Spinal cord (tissue), 10 donors: ENCODE measurements around the gene TCIRG1. TPM values are rescaled to one million over a fixed set of nuclear protein-coding genes. Genes with fewer than 3 reads are reported as not detected.

ENCODE experiments used
- DNase-seq, 6 donors: peaks; one replicate each; pipeline versions ENCODE4 v3.0.0 to v3.0.0-alpha.2; 2013 to 2015; ENCODE audit warnings: low spot score in 6 of 6, low read depth in 4 of 6
- H3K27ac ChIP-seq: one replicate; pipeline ENCODE4 v1.5.1; 2013; ENCODE audit warnings: low read depth, low read length, control low read depth
- H3K27me3 ChIP-seq: one replicate; pipeline ENCODE4 v1.6.1; 2013; ENCODE audit warnings: low read length; ENCODE audit not compliant: control insufficient read depth, insufficient read depth
- H3K36me3 ChIP-seq: one replicate; pipeline ENCODE4 v1.6.1; 2013; ENCODE audit warnings: low read length; ENCODE audit not compliant: control insufficient read depth, insufficient read depth
- H3K4me1 ChIP-seq: one replicate; pipeline ENCODE4 v1.6.1; 2013; ENCODE audit warnings: low read length; ENCODE audit not compliant: control insufficient read depth, insufficient read depth
- H3K4me3 ChIP-seq: one replicate; pipeline ENCODE4 v1.5.1; 2013; ENCODE audit warnings: low read depth, low read length, control low read depth
- H3K9me3 ChIP-seq: one replicate; pipeline ENCODE4 v1.6.1; 2013; ENCODE audit warnings: low read length; ENCODE audit not compliant: control insufficient read depth, insufficient read depth
- WGBS: methylation state at CpG from one replicate; pipeline ENCODE4 v1.1.5; 2013; ENCODE audit warnings: missing lambda C conversion rate; ENCODE audit not compliant: insufficient coverage; 5-methylcytosine and 5-hydroxymethylcytosine counted together
- polyA plus RNA-seq, 2 donors: library from polyadenylated mRNA; unstranded; fragments of 120-200 nt; gene quantifications; one replicate each; pipeline ENCODE4 v1.2.1, GENCODE V29; 2013; ENCODE audit not compliant: insufficient read length in 2 of 2
- total RNA-seq, 2 donors: library from RNA; depleted of rRNA in 1 of 2; stranded (reverse); fragments of 120-200 nt in 1 of 2; fragments of >200 nt in 1 of 2; gene quantifications; one replicate each; pipeline versions ENCODE4 v1.2.3 to v1.2.4, GENCODE V29; 2013 to 2014
- donor health status: healthy.

Gene TCIRG1
- total and polyA plus RNA-seq, 4 donors: 9.1 to 33.5 (median 17.6) TPM

DNA sequence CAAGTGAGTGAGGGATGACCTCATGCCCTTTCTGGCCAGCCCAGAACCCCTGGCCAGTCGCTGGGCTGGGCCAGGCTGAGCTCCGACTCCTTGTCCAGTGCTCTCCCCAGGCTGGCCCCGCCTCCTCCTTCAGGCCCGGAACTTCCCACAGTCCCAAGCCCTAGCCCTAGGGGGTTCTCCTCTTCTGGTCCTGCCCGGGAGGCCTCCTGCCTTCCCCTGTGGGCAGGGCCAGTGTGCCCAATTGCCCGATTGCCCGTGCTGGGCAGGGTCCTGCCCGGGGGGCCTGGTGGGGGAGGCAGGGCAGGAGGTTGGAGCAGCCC is 4.2 kb downstream of the TCIRG1 start:
- no peak overlapping the region for H3K27ac ChIP-seq
- DNase-seq: no peak
- no peak overlapping the region for H3K4me3 ChIP-seq
- peaks cover 11% of the 10 kb centered on the region for H3K27me3 ChIP-seq
- WGBS: 77% methylated on average over 8 of the region's 8 CpGs
- H3K9me3 ChIP-seq: no peaks in the 10 kb centered on the region
- peaks cover 38% of the 10 kb centered on the region for H3K4me1 ChIP-seq
- peaks cover 40% of the 10 kb centered on the region for H3K36me3 ChIP-seq

GRCh38 chr11:68043349-68044144 is 4.7 kb downstream of the TCIRG1 start:
- peaks cover 34% of the 10 kb centered on the region for H3K4me1 ChIP-seq

GRCh38 chr11:68044145-68044813 is 5.5 kb downstream of the TCIRG1 start:
- Histone ChIP-seq H3K27ac (no peak overlapping the region), H3K36me3 (peaks cover 47% of the 10 kb centered on the region), H3K4me1 (peaks cover 26% of the 10 kb centered on the region), H3K27me3 (peaks cover under 1% of the 10 kb centered on the region), H3K4me3 (no peak overlapping the region), H3K9me3 (no peaks in the 10 kb centered on the region)
- DNase-seq: no peak
- WGBS: 81% methylated on average over 24 of the region's 24 CpGs

More at GRCh38 chr11:68043349-68044144, 4.7 kb downstream of the TCIRG1 start:
- no peaks in the 10 kb centered on the region for H3K9me3 ChIP-seq
- DNase-seq: no peak
- peaks cover 42% of the 10 kb centered on the region for H3K36me3 ChIP-seq
- WGBS: 82% methylated on average over 29 of the region's 36 CpGs
- no peak overlapping the region for H3K27ac ChIP-seq
- H3K4me3 ChIP-seq: no peak overlapping the region
- peaks cover 8% of the 10 kb centered on the region for H3K27me3 ChIP-seq

DNA sequence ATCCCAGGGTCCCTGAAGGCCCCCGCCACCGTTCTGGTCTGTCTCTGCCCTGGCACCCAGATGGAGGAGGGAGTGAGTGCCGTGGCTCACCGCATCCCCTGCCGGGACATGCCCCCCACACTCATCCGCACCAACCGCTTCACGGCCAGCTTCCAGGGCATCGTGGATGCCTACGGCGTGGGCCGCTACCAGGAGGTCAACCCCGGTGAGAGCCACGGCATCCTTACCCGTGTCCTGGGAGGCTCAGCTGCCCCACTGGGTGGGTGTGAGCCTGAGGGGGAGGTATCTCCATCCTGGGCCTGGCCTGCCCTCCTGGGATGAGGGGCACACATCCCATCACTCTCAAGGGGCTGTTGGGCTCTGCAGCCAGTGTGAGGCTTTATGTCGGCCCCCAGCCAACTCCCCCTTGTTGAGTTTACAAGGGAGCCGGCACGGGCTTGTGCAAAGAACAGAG is 6.1 kb downstream of the TCIRG1 start:
- DNase-seq: no peak
- Histone ChIP-seq H3K27ac (no peak overlapping the region), H3K4me1 (peaks cover 21% of the 10 kb centered on the region), H3K4me3 (no peak overlapping the region), H3K9me3 (no peaks in the 10 kb centered on the region), H3K36me3 (peaks cover 52% of the 10 kb centered on the region), H3K27me3 (no peaks in the 10 kb centered on the region)
- 91% methylated on average over 18 of the region's 18 CpGs for WGBS

GRCh38 chr11:68047437-68048290 is 8.8 kb downstream of the TCIRG1 start:
- Histone ChIP-seq H3K27me3 (no peaks in the 10 kb centered on the region), H3K36me3 (peaks cover 61% of the 10 kb centered on the region), H3K4me1 (peaks cover 24% of the 10 kb centered on the region), H3K9me3 (no peaks in the 10 kb centered on the region), H3K4me3 (no peak overlapping the region), H3K27ac (no peak overlapping the region)
- DNase-seq: no peak
- 77% methylated on average over 35 of the region's 37 CpGs for WGBS

DNA sequence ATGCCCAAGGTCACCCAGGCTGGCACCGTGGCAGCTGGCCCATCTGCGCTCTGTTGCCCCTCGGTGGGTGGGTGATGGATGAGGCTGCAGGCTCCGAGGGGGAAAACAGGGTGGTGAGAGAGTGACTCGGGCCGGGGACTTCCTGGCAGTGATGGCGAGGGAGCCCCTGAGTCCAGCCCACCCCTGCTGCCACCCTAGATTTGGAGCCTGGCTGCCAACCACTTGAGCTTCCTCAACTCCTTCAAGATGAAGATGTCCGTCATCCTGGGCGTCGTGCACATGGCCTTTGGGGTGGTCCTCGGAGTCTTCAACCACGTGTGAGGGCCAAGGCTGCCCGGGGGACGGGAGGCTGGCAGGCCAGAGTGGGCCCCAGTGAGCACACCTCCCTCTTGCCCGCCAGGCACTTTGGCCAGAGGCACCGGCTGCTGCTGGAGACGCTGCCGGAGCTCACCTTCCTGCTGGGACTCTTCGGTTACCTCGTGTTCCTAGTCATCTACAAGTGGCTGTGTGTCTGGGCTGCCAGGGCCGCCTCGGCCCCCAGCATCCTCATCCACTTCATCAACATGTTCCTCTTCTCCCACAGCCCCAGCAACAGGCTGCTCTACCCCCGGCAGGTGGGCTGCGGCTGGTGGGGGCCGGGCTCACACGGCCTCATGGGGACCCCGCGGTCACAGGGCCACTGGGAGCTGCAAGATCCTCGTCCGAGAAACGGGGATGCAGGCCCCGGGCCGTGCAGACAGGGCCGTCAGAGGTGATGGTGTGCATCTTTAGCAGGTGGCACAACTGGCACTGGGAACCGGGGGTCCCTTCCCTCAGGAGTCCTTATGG is 10.1 kb downstream of the TCIRG1 start:
- Histone ChIP-seq H3K36me3 (peaks cover 60% of the 10 kb centered on the region), H3K27ac (no peak overlapping the region), H3K9me3 (no peaks in the 10 kb centered on the region), H3K4me1 (peaks cover 24% of the 10 kb centered on the region), H3K4me3 (no peak overlapping the region), H3K27me3 (no peaks in the 10 kb centered on the region)
- DNase-seq: no peak
- WGBS: 83% methylated on average over 35 of the region's 35 CpGs

- H3K27me3 ChIP-seq: no peaks in the 10 kb centered on the region
- no peak for DNase-seq
- peaks cover 20% of the 10 kb centered on the region for H3K4me1 ChIP-seq
- WGBS: 82% methylated on average over 40 of the region's 40 CpGs
- H3K9me3 ChIP-seq: no peaks in the 10 kb centered on the region
- H3K4me3 ChIP-seq: no peak overlapping the region
- peaks cover 57% of the 10 kb centered on the region for H3K36me3 ChIP-seq
- no peak overlapping the region for H3K27ac ChIP-seq
Measured at GRCh38 chr11:68049509-68050370, 10.9 kb downstream of the TCIRG1 start.

DNA sequence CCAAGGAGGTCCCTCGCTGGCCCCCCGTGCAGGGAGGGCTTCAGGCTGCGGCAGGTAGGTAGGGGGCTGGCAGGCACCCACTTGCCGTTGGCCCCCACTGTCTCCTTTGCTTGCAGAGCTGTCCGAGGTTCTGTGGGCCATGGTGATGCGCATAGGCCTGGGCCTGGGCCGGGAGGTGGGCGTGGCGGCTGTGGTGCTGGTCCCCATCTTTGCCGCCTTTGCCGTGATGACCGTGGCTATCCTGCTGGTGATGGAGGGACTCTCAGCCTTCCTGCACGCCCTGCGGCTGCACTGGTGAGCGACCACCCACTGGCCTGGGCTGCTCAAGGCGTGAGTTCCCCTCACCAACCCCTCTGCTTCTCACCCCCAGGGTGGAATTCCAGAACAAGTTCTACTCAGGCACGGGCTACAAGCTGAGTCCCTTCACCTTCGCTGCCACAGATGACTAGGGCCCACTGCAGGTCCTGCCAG is 11.6 kb downstream of the TCIRG1 start:
- no peak for DNase-seq
- H3K36me3 ChIP-seq: peaks cover 61% of the 10 kb centered on the region
- no peak overlapping the region for H3K4me3 ChIP-seq
- no peak overlapping the region for H3K27ac ChIP-seq
- no peaks in the 10 kb centered on the region for H3K27me3 ChIP-seq
- 89% methylated on average over 18 of the region's 18 CpGs for WGBS
- H3K9me3 ChIP-seq: no peaks in the 10 kb centered on the region
- H3K4me1 ChIP-seq: peaks cover 20% of the 10 kb centered on the region
